Transverse colon (tissue), 3 donors: Measurements from ENCODE around the gene SEPTIN8.

Source experiments
- CTCF ChIP-seq, 5 experiments: fragments of 200-600 bp in 3 of 5; fragments of 450-650 bp in 2 of 5; sonication (generic) in 3 of 5; IDR thresholded peaks; 1 replicate in 2 of 5; 2 replicates in 3 of 5; pipeline ENCODE4 v1.5.1; 2016 to 2017; ENCODE audit warnings: antibody characterized with exemption in 5 of 5, inconsistent platforms in 3 of 5, mild to moderate bottlenecking in 2 of 5, moderate library complexity in 1 of 5
- EP300 ChIP-seq: sonication (generic); formaldehyde crosslinking; IDR thresholded peaks from one replicate; pipeline ENCODE4 v1.6.1; 2017; ENCODE audit warnings: antibody characterized with exemption, low read depth

GRCh38 chr5:132763181-132764036, 13.6 kb downstream of the SEPTIN8 start:
- TF ChIP-seq CTCF (IDR thresholded peaks at IDR 0.05) (no peak), EP300 (no peak)
